Body of pancreas (tissue), 4 donors: ENCODE results near the gene ARHGEF33. TPM values are rescaled to one million over a fixed set of nuclear protein-coding genes. Genes with fewer than 3 reads are reported as not detected.

Experiments
- ATAC-seq: fragments of 150-250 bp; one replicate; pipeline ENCODE4 v1.9.1; 2016
- DNase-seq, 4 donors: peaks; one replicate each; pipeline ENCODE4 v3.0.0-alpha.2; 2019
- H3K27ac ChIP-seq, 4 donors: fragments of 200-600 bp; sonication (generic); 1 replicate in 3 of 4; 2 replicates in 1 of 4; pipeline versions ENCODE4 v1.5.1 to v1.6.1; 2016 to 2019; ENCODE audit warnings: mild to moderate bottlenecking in 1 of 4, mixed read lengths in 1 of 4, moderate library complexity in 1 of 4
- H3K27me3 ChIP-seq, 2 donors: fragments of 200-600 bp; sonication (generic); one replicate each; pipeline ENCODE4 v1.6.0; 2016; ENCODE audit warnings: mild to moderate bottlenecking in 1 of 2
- H3K36me3 ChIP-seq, 2 donors: fragments of 200-600 bp; sonication (generic); replicated peaks in 1 of 2; 2 replicates each; pipeline ENCODE4 v1.5.1; 2016; ENCODE audit warnings: low read depth in 2 of 2; ENCODE audit not compliant: insufficient read depth in 1 of 2
- H3K4me1 ChIP-seq: fragments of 200-600 bp; sonication (generic); one replicate; pipeline ENCODE4 v1.6.0; 2016
- H3K4me3 ChIP-seq, 2 donors: fragments of 200-600 bp; sonication (generic); 1 replicate in 1 of 2; 2 replicates in 1 of 2; pipeline ENCODE4 v1.5.1; 2016 to 2019
- H3K9me3 ChIP-seq, 3 donors: fragments of 200-600 bp; sonication (generic); 1 replicate in 2 of 3; 2 replicates in 1 of 3; pipeline ENCODE4 v1.5.1; 2016
- CTCF ChIP-seq, 7 experiments: fragments of 450-650 bp in 4 of 7; fragments of 200-600 bp in 3 of 7; sonication (generic) in 3 of 7; IDR thresholded peaks; one replicate each; pipeline ENCODE4 v1.5.1; 2016 to 2019; ENCODE audit warnings: antibody characterized with exemption in 7 of 7
- POLR2A ChIP-seq, 3 donors: fragments of 450-650 bp; IDR thresholded peaks; one replicate each; pipeline ENCODE4 v1.6.1; 2016; ENCODE audit warnings: antibody characterized with exemption in 3 of 3, mild to moderate bottlenecking in 2 of 3
- WGBS, 2 donors: methylation state at CpG; one replicate each; pipeline ENCODE4 v1.1.5; 2017; 5-methylcytosine and 5-hydroxymethylcytosine counted together
- intact Hi-C: fragments of 100-400 bp; cut with DNase I; formaldehyde crosslinking; loops from one replicate; pipeline ENCODE4 v1.15.1; 2023
- total RNA-seq, 2 donors: library from RNA; depleted of rRNA; stranded (reverse); fragments of >200 nt; gene quantifications; one replicate each; pipeline ENCODE4 v1.1.0, GENCODE V29; 2016

The ARHGEF33 gene
- total RNA-seq, 2 donors from 2014 or later, result 0.33 to 1.3 TPM

GRCh38 chr2:38975042-38975441 lies 85.4 kb downstream of the ARHGEF33 start:
- no peaks in the 10 kb centered on the region for H3K36me3 ChIP-seq
- no peak overlapping the region for H3K4me3 ChIP-seq
- no peak overlapping the region for H3K27ac ChIP-seq
- WGBS, 2 donors, result 83 to 84% methylated on average over 6 of the region's 6 CpGs
- no peak for DNase-seq
- intact Hi-C loops, result no loop called here
- H3K4me1 ChIP-seq, result no peaks in the 10 kb centered on the region
- ATAC-seq, result no peak
- no peaks in the 10 kb centered on the region for H3K9me3 ChIP-seq
- no peaks in the 10 kb centered on the region for H3K27me3 ChIP-seq
- TF ChIP-seq POLR2A (IDR thresholded peaks at IDR 0.05), result no peak
- TF ChIP-seq CTCF (IDR thresholded peaks at IDR 0.05), result no peak

GRCh38 chr2:38977047-38977446 lies 87.4 kb downstream of the ARHGEF33 start:
- DNase-seq, result no peak
- 94 to 96% methylated on average over 3 of the region's 3 CpGs for WGBS, 2 donors
- no peaks in the 10 kb centered on the region for H3K36me3 ChIP-seq
- no peaks in the 10 kb centered on the region for H3K27me3 ChIP-seq
- TF ChIP-seq CTCF (IDR thresholded peaks at IDR 0.05) (no peak), POLR2A (IDR thresholded peaks at IDR 0.05) (no peak)
- no peaks in the 10 kb centered on the region for H3K9me3 ChIP-seq
- H3K4me3 ChIP-seq, result no peak overlapping the region
- no peaks in the 10 kb centered on the region for H3K4me1 ChIP-seq
- H3K27ac ChIP-seq, result no peak overlapping the region
- ATAC-seq, result no peak
- intact Hi-C loops, result no loop called here

- H3K36me3 ChIP-seq, result no peaks in the 10 kb centered on the region
- 78 to 89% methylated on average over 5 of the region's 5 CpGs for WGBS, 2 donors
- H3K27ac ChIP-seq, result no peak overlapping the region
- DNase-seq (no peak), ATAC-seq (no peak)
- H3K9me3 ChIP-seq, result no peaks in the 10 kb centered on the region
- TF ChIP-seq POLR2A (IDR thresholded peaks at IDR 0.05) (no peak), CTCF (IDR thresholded peaks at IDR 0.05) (no peak)
- intact Hi-C loops, result no loop called here
- no peaks in the 10 kb centered on the region for H3K4me1 ChIP-seq
- H3K27me3 ChIP-seq, result no peaks in the 10 kb centered on the region
- H3K4me3 ChIP-seq, result no peak overlapping the region
Measured at GRCh38 chr2:38978296-38978903, 88.7 kb downstream of the ARHGEF33 start.

GRCh38 chr2:38978908-38979307 lies 89.2 kb downstream of the ARHGEF33 start:
- intact Hi-C loops, result no loop called here
- WGBS, 2 donors, result 96 to 97% methylated on average over 3 of the region's 3 CpGs
- Histone ChIP-seq H3K27me3 (no peaks in the 10 kb centered on the region), H3K36me3 (peaks cover 0 to 3% of the 10 kb centered on the region in 2 donors), H3K27ac (no peak overlapping the region), H3K4me3 (no peak overlapping the region), H3K4me1 (no peaks in the 10 kb centered on the region), H3K9me3 (no peaks in the 10 kb centered on the region)
- ATAC-seq, result no peak
- TF ChIP-seq POLR2A (IDR thresholded peaks at IDR 0.05), result no peak
- TF ChIP-seq CTCF (IDR thresholded peaks at IDR 0.05), result no peak
- no peak for DNase-seq

- Histone ChIP-seq H3K36me3 (peaks cover 0 to 12% of the 10 kb centered on the region in 2 donors), H3K27ac (no peak overlapping the region), H3K9me3 (no peaks in the 10 kb centered on the region), H3K27me3 (no peaks in the 10 kb centered on the region), H3K4me3 (no peak overlapping the region), H3K4me1 (no peaks in the 10 kb centered on the region)
- no peak for DNase-seq
- ATAC-seq, result no peak
- TF ChIP-seq CTCF (IDR thresholded peaks at IDR 0.05) (no peak), POLR2A (IDR thresholded peaks at IDR 0.05) (no peak)
- 66 to 79% methylated on average over 3 of the region's 3 CpGs for WGBS, 2 donors
- intact Hi-C loops, result no loop called here
Measured at GRCh38 chr2:38981003-38981669, 91.5 kb downstream of the ARHGEF33 start.
